Thoracic aorta (tissue), 2 donors: ENCODE data around the gene CACNB1. TPM values are rescaled to one million over a fixed set of nuclear protein-coding genes. Genes with fewer than 3 reads are reported as not detected.
A peak's percentile ranks its signal among the peaks of the same experiment; 100 is the strongest.

Experiments used
- ATAC-seq: fragments of 150-250 bp; one replicate; pipeline ENCODE4 v1.8.0; 2017; ENCODE audit warnings: low read depth; ENCODE audit not compliant: insufficient number of reproducible peaks, low FRiP score
- DNase-seq: peaks from one replicate; pipeline ENCODE4 v3.0.0-alpha.2; 2020; ENCODE audit warnings: low spot score
- H3K27ac ChIP-seq, 2 donors: fragments of 200-600 bp; sonication (generic); 1 replicate in 1 of 2; 2 replicates in 1 of 2; pipeline ENCODE4 v1.5.1; 2016; ENCODE audit warnings: mild to moderate bottlenecking in 2 of 2, moderate library complexity in 2 of 2
- H3K27me3 ChIP-seq: fragments of 200-600 bp; sonication (generic); replicated peaks from 2 replicates; pipeline ENCODE4 v1.6.0; 2016; ENCODE audit warnings: mild to moderate bottlenecking; ENCODE audit not compliant: insufficient read depth
- H3K36me3 ChIP-seq: fragments of 200-600 bp; sonication (generic); one replicate; pipeline ENCODE4 v1.5.1; 2016
- H3K4me1 ChIP-seq, 2 donors: fragments of 200-600 bp; sonication (generic); 1 replicate in 1 of 2; 2 replicates in 1 of 2; pipeline versions ENCODE4 v1.5.1 to v1.6.0; 2016; ENCODE audit warnings: low read depth in 2 of 2, mild to moderate bottlenecking in 1 of 2; ENCODE audit not compliant: control insufficient read depth in 1 of 2
- H3K4me3 ChIP-seq: fragments of 200-600 bp; sonication (generic); 2 replicates; pipeline ENCODE4 v1.5.1; 2016; ENCODE audit warnings: mild to moderate bottlenecking
- H3K9me3 ChIP-seq: fragments of 200-600 bp; sonication (generic); 2 replicates; pipeline ENCODE4 v1.5.1; 2016
- total RNA-seq, 2 donors: library from RNA; depleted of rRNA; stranded (reverse); fragments of >200 nt; gene quantifications; one replicate each; pipeline versions ENCODE4 v1.1.0 to v1.2.3, GENCODE V29; 2016
- TF ChIP-seq, protein P1 (sequence below): fragments of 200-600 bp; sonication (generic); IDR thresholded peaks from one replicate; pipeline ENCODE4 v1.5.1; 2019; ENCODE audit warnings: antibody characterized with exemption

CACNB1 gene
- total RNA-seq, 2 donors from 2014 or later = 14.3 to 15.6 TPM

DNA sequence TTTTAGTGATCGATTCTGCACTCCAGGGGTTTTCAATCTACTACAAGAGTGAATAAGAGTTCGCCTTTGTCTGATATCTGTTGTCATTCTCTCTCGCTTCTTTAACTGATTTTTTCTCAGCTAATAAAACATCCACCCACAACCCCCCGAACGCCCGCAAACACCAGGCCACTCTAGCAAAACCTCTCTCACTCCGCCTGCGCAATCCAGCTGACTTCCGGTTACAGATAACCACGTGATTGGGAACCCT is 2.3 kb upstream of the CACNB1 start:
- H3K27ac ChIP-seq = peak overlapping the region; percentile 92 to 97
- H3K36me3 ChIP-seq = peaks cover 32% of the 10 kb centered on the region
- H3K4me1 ChIP-seq = peaks cover 33 to 49% of the 10 kb centered on the region in 2 donors
- DNase-seq (peak; percentile 86), ATAC-seq (peak; percentile 78)
- no peaks in the 10 kb centered on the region for H3K9me3 ChIP-seq
- H3K27me3 ChIP-seq = no peaks in the 10 kb centered on the region
- peak overlapping the region; percentile 80 for H3K4me3 ChIP-seq
- TF ChIP-seq, protein P1, sequence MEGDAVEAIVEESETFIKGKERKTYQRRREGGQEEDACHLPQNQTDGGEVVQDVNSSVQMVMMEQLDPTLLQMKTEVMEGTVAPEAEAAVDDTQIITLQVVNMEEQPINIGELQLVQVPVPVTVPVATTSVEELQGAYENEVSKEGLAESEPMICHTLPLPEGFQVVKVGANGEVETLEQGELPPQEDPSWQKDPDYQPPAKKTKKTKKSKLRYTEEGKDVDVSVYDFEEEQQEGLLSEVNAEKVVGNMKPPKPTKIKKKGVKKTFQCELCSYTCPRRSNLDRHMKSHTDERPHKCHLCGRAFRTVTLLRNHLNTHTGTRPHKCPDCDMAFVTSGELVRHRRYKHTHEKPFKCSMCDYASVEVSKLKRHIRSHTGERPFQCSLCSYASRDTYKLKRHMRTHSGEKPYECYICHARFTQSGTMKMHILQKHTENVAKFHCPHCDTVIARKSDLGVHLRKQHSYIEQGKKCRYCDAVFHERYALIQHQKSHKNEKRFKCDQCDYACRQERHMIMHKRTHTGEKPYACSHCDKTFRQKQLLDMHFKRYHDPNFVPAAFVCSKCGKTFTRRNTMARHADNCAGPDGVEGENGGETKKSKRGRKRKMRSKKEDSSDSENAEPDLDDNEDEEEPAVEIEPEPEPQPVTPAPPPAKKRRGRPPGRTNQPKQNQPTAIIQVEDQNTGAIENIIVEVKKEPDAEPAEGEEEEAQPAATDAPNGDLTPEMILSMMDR = no peak

DNA sequence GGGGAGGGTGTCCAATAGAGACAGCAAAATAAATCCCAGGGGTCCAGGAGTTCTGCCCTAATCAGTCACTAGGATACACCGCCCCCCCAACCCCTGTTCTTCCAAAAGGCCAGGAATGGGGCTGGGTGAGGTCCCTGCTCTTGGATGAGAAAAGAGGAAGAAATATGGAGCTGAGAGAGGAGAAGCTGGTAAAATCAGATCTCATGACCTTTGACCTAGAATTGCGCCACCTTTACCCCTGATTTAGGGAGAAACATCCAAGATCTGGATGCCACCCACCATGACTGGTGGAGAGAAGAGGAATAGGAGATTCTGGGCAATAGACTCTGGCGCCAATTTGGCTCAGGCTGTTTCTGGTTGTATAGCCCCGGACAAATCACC is 707 bp upstream of the CACNB1 start:
- peak overlapping the region; percentile 92 to 97 for H3K27ac ChIP-seq
- DNase-seq = no peak

DNA sequence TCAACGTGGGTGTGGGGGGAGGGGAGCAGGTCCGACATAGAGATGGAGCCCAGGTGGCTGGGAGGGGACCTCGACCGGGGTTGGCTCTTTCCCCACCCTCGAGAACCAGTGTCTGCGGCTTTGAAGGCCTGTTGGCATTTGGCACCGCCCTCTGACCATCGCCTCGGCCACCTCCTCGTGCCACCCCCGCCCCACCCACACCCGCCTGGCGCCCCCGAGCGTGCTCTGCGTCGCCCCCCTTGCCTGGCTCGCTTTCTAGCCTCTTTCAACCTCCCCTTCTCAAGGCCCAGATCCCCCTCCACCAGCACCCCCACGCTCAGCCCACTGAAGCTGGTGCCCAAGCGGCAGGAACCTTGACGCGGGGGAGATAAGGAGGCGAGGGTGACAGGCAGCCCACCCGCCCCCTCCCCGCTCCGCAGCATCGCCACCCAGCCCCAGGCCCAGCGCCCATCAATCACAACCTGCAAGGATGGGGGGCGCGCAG is 619 bp downstream of the CACNB1 start:
- DNase-seq (no peak), ATAC-seq (no peak)
- Histone ChIP-seq H3K27ac (peak overlapping the region; percentile 92 to 97), H3K4me1 (peaks cover 41 to 66% of the 10 kb centered on the region in 2 donors), H3K4me3 (peak overlapping the region; percentile 82), H3K27me3 (no peaks in the 10 kb centered on the region), H3K36me3 (peaks cover 20% of the 10 kb centered on the region), H3K9me3 (no peaks in the 10 kb centered on the region)
- TF ChIP-seq, protein P1 = no peak

More for the DNA sequence above, 707 bp upstream of the CACNB1 start:
- Histone ChIP-seq H3K9me3 (no peaks in the 10 kb centered on the region), H3K4me1 (peaks cover 45 to 65% of the 10 kb centered on the region in 2 donors), H3K4me3 (peak overlapping the region; percentile 82), H3K27me3 (no peaks in the 10 kb centered on the region), H3K36me3 (peaks cover 24% of the 10 kb centered on the region)
- TF ChIP-seq, protein P1 = no peak
- no peak for ATAC-seq

DNA sequence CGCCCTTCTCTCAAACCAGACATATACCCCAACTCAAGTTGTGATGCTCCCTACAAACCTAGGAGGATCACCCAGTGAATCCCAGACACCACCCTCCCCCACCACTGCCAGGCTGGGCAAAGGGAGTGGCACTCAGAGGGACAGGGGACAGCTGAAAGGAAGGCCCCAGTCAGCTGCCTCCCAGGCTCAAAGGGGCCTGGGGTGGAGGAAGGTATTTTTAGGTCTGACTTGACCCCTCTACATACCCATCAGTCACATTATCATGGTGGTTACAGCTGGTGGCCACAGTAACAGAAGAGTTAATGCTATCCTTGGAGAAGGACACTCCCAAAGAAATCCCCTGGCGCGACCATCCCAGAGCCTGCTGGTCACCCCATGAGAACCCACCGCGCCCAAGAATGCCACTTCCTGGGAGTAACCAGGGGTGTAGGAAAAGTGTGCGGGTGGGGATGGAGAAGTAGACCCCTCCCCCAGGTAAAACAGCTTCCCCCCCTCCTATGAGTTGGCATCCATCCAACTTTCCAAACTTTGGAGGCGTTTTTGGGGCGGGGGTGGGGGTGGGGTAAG is 1.1 kb downstream of the CACNB1 start:
- Histone ChIP-seq H3K36me3 (peaks cover 22% of the 10 kb centered on the region), H3K4me1 (peaks cover 36 to 61% of the 10 kb centered on the region in 2 donors), H3K9me3 (no peaks in the 10 kb centered on the region), H3K27me3 (no peaks in the 10 kb centered on the region), H3K4me3 (peak overlapping the region; percentile 82), H3K27ac (peak overlapping the region; percentile 92 to 97)
- TF ChIP-seq, protein P1 = no peak
- DNase-seq (no peak), ATAC-seq (no peak)

DNA sequence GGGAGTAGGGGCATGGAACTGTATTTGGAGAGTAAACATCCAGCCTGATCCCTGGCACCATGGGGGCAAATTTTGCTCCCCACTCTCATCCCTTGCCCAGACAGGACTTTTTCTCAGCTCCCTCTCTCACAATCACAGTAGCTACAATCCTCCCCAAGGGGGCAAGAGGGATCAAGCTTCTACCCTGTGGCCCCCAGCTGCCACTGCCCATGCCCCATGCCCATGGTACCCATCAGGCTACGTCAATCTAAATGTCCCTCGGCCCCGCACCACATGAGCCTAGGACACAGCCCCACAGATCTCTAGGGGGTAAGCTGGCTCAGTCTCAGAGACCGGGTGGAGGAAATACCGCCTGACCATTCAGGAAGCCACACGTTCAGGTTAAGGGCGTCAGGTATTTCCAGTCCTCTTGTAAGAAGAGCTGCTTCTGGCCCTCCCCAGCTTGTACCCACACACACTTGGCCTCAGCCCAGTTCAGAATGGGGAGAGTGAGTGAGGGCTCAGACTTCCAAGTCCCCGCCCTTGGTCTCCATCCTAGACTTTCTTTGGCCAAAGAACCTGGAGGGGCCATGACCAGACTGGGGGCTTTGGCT is 1.8 kb downstream of the CACNB1 start:
- H3K27me3 ChIP-seq = no peaks in the 10 kb centered on the region
- no peaks in the 10 kb centered on the region for H3K9me3 ChIP-seq
- H3K27ac ChIP-seq = peak overlapping the region; percentile 92 to 97
- TF ChIP-seq, protein P1 = no peak
- no peak for DNase-seq
- H3K4me3 ChIP-seq = peak overlapping the region; percentile 82
- no peak for ATAC-seq
- H3K36me3 ChIP-seq = peaks cover 28% of the 10 kb centered on the region
- H3K4me1 ChIP-seq = peaks cover 30 to 55% of the 10 kb centered on the region in 2 donors
